ENCODE results near the gene TIMP3. TPM values are rescaled to one million over a fixed set of nuclear protein-coding genes. Genes with fewer than 3 reads are reported as not detected.

TIMP3 gene
- polyA plus RNA-seq, 3 donors = 120 to 146 (median 137) TPM

- no peak for DNase-seq (ENCODE audit: extremely low read depth in 1 of 11, low read depth in 9 of 11, low spot score in 4 of 11)
These were observed 440 bp upstream of the TIMP3 start for GRCh38 chr22:32800994-32801536.

- DNase-seq (ENCODE audit: extremely low read depth in 1 of 11, low read depth in 9 of 11, low spot score in 4 of 11) = no peak
These were observed 796 bp downstream of the TIMP3 start for GRCh38 chr22:32802237-32802765.

GRCh38 chr22:32803020-32803737, 1.7 kb downstream of the TIMP3 start:
- DNase-seq (ENCODE audit: extremely low read depth in 1 of 11, low read depth in 9 of 11, low spot score in 4 of 11) = no peak

- no peak for DNase-seq (ENCODE audit: extremely low read depth in 1 of 11, low read depth in 9 of 11, low spot score in 4 of 11)
These were observed 2.4 kb downstream of the TIMP3 start for GRCh38 chr22:32803738-32804435.

GRCh38 chr22:32804531-32805360, 3.2 kb downstream of the TIMP3 start:
- no peak for DNase-seq (ENCODE audit: extremely low read depth in 1 of 11, low read depth in 9 of 11, low spot score in 4 of 11)

- no peak for DNase-seq (ENCODE audit: extremely low read depth in 1 of 11, low read depth in 9 of 11, low spot score in 4 of 11)
These were observed 3.9 kb downstream of the TIMP3 start for GRCh38 chr22:32805361-32805881.

- DNase-seq (ENCODE audit: extremely low read depth in 1 of 11, low read depth in 9 of 11, low spot score in 4 of 11) = no peak
These were observed 4.8 kb downstream of the TIMP3 start for GRCh38 chr22:32806296-32806695.

- DNase-seq (ENCODE audit: extremely low read depth in 1 of 11, low read depth in 9 of 11, low spot score in 4 of 11) = no peak
These were observed 6.5 kb downstream of the TIMP3 start for GRCh38 chr22:32808038-32808445.

GRCh38 chr22:32809786-32810554, 8.5 kb downstream of the TIMP3 start:
- DNase-seq (ENCODE audit: extremely low read depth in 1 of 11, low read depth in 9 of 11, low spot score in 4 of 11) = no peak

GRCh38 chr22:32810555-32811133, 9.1 kb downstream of the TIMP3 start:
- no peak for DNase-seq (ENCODE audit: extremely low read depth in 1 of 11, low read depth in 9 of 11, low spot score in 4 of 11)

- no peak for DNase-seq (ENCODE audit: extremely low read depth in 1 of 11, low read depth in 9 of 11, low spot score in 4 of 11)
These were observed 10.5 kb downstream of the TIMP3 start for GRCh38 chr22:32811788-32812545.

- DNase-seq (ENCODE audit: extremely low read depth in 1 of 11, low read depth in 9 of 11, low spot score in 4 of 11) = no peak
These were observed 12.9 kb downstream of the TIMP3 start for GRCh38 chr22:32814285-32814860.

GRCh38 chr22:32815059-32815458, 13.6 kb downstream of the TIMP3 start:
- DNase-seq (ENCODE audit: extremely low read depth in 1 of 11, low read depth in 9 of 11, low spot score in 4 of 11) = no peak

- DNase-seq (ENCODE audit: extremely low read depth in 1 of 11, low read depth in 9 of 11, low spot score in 4 of 11) = no peak
These were observed 14.4 kb downstream of the TIMP3 start for GRCh38 chr22:32815943-32816342.

GRCh38 chr22:32817137-32817730, 15.7 kb downstream of the TIMP3 start:
- no peak for DNase-seq (ENCODE audit: extremely low read depth in 1 of 11, low read depth in 9 of 11, low spot score in 4 of 11)

GRCh38 chr22:32818446-32819115, 17.1 kb downstream of the TIMP3 start:
- DNase-seq (ENCODE audit: extremely low read depth in 1 of 11, low read depth in 9 of 11, low spot score in 4 of 11) = no peak
